OCI-LY1 (cell line): Measurements from ENCODE around the gene PLAAT2.

Experiments used
- EZH2 ChIP-seq: fragments of 200-600 bp; sonication (generic), shearing (Covaris generic); IDR thresholded peaks from 2 replicates; pipeline ENCODE4 v1.8.0; 2017; ENCODE audit warnings: borderline replicate concordance, mixed run types, mild to moderate bottlenecking, antibody characterized with exemption, low read length, moderate library complexity, mixed read lengths
- TF ChIP-seq, protein P1 (sequence below): fragments of 200-600 bp; sonication (generic), shearing (Covaris generic); IDR thresholded peaks from 2 replicates; pipeline ENCODE4 v1.5.1; 2017; ENCODE audit warnings: mild to moderate bottlenecking, antibody characterized with exemption, low read length, moderate library complexity, mixed read lengths

DNA sequence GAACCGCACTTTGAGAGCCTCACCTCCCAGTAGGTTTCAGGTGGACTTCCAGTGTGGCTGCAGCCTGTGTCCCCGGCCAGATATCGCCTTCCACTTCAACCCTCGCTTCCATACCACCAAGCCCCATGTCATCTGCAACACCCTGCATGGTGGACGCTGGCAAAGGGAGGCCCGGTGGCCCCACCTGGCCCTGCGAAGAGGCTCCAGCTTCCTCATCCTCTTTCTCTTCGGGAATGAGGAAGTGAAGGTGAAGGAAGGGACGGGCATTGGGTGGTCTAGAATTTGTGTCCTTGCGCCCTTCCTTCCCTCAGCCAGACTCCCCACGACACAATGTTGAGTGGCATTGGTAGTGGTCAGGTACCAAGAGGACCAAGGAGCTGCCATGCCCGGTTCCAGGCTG is 54.4 kb downstream of the PLAAT2 start:
- TF ChIP-seq EZH2, result no peak
- TF ChIP-seq, protein P1, sequence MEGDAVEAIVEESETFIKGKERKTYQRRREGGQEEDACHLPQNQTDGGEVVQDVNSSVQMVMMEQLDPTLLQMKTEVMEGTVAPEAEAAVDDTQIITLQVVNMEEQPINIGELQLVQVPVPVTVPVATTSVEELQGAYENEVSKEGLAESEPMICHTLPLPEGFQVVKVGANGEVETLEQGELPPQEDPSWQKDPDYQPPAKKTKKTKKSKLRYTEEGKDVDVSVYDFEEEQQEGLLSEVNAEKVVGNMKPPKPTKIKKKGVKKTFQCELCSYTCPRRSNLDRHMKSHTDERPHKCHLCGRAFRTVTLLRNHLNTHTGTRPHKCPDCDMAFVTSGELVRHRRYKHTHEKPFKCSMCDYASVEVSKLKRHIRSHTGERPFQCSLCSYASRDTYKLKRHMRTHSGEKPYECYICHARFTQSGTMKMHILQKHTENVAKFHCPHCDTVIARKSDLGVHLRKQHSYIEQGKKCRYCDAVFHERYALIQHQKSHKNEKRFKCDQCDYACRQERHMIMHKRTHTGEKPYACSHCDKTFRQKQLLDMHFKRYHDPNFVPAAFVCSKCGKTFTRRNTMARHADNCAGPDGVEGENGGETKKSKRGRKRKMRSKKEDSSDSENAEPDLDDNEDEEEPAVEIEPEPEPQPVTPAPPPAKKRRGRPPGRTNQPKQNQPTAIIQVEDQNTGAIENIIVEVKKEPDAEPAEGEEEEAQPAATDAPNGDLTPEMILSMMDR, result no peak
